Measurements from ENCODE around the gene MAP2.

- no peak for TF ChIP-seq POLR2A (IDR thresholded peaks at IDR 0.05; ENCODE audit: low read depth, low read length)
- no peak for TF ChIP-seq POLR2AphosphoS5 (IDR thresholded peaks at IDR 0.05; ENCODE audit: low read depth, low read length)
- TF ChIP-seq SPI1 (IDR thresholded peaks at IDR 0.05; ENCODE audit: low read depth, low read length) = no peak
- TF ChIP-seq TAF1 (IDR thresholded peaks at IDR 0.05; ENCODE audit: low read depth, low read length) = no peak
- TF ChIP-seq POU2F2 (IDR thresholded peaks at IDR 0.05; ENCODE audit: low read depth, low read length) = no peak
Observed at GRCh38 chr2:209564816-209565215, 141.0 kb downstream of the MAP2 start.

All from GM12891 (cell line).